ENCODE measurements around the gene MED12.

The MED12 gene

DNA sequence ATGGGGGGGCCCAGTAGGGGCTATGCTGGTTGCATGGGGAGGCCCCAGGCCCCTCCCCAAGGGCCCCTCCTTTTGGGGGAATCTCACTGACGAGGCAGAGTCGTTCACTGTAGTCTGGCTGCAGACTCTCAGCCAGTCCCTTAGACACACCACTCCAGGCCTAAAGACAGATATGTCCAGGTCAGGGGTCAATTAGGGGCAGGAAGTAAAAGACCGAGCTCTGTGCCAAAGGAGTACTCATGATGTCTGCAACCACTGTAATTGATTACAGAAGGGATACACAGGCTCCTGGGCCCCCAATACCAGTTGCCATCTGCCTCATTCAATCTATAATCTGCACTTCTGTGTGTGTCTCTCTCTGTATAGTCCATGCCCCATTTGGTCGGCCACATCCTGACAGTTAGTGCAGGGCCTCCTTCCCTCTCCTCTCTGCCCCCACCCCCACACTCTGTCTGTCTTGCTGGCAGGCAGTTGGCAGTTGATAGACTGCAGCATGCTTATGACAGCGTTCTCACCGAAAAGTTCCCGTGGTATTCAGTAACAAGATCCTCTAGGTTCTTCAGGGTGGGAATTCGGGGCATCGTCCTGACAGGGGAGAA is 10.5 kb upstream of the MED12 start:
- DNase-seq, result no peak

- no peak for DNase-seq
Observed at GRCh38 chrX:71109051-71109450, 9.3 kb upstream of the MED12 start.

DNA sequence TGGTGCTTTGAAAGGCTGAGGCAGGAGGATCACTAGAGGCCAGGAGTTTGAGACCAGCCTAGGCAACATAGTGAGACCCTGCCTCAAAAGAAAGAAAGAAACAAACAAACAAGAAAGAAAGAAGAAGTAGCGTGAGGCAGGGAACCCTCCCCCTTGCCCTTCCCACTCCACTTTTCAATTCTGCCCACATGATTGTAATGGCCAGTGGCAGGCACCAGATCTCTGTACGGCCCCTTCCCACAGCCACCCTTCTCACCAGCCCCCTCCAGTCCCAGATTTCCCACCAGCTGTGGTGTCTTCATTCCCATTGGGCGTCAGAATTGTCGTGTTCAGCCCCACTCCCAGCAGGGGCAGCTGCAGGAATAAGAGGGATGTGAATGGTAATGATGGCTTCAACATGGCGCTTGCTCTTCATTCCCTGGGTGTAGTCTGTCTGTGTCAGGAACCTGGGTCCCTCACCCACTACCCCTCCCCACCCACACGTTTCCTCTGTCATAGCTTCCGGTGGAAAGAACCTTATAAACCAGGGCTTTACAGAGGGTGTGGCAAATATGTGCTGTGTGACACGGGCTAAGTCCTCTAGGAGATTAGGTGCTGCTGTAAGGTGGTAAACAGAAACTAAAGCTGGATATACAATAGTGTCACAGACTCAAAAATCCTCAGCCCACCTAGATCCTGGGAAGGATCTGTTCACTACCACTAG is 7.1 kb upstream of the MED12 start, which contains the start of gene IL2RG:
Gene IL2RG, minus strand, starts transcription at position 437 of the 703 bp plus-strand sequence. Its CDS starts 38 bp downstream, at position 399.
- no peak for DNase-seq

DNA sequence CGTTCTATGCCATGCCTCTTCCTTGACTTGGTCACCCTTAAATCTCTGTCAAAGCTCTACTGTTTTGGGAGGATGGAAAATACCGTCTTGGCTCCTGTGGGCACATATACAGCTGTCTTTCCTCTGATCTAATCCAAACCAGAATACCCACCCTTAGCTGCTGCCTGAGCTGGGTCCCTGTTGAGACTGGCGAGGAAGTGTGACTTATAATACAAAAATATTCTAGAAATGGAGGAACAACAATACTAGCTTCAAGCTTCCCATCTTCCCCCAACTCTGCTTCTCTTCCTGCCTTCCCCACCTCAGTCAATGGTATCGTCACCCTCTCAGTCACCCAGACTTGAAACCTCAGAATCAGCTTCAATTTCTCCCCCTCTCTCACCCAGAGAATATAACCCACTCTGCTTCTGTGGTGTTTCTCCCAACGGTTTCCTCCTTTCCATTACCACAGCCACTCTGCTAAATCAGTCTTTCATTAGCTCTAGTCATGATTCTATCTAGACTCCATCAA is 6.4 kb upstream of the MED12 start:
- no peak for DNase-seq

DNA sequence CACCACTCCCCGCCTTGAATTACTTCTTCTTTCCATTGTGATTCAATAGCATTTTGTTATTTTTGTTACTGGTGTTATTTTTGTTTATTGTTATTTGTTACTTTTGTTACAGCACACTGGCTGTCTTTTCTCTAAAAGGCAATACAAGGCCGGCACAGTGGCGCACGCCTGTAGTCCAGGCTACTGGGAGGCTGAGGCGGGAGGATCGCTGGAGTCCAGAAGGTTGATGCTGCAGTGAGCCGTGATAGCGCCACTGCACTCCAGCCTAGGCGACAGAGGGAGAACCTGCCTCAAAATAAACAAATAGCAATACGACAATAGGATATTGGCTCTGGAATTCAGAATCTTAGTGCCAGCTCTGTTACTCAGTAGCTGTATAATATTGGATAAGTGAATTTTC is 1.0 kb upstream of the MED12 start:
- no peak for DNase-seq

GRCh38 chrX:71118985-71119535 is 664 bp downstream of the MED12 start:
- DNase-seq, result peak; percentile 13

DNA sequence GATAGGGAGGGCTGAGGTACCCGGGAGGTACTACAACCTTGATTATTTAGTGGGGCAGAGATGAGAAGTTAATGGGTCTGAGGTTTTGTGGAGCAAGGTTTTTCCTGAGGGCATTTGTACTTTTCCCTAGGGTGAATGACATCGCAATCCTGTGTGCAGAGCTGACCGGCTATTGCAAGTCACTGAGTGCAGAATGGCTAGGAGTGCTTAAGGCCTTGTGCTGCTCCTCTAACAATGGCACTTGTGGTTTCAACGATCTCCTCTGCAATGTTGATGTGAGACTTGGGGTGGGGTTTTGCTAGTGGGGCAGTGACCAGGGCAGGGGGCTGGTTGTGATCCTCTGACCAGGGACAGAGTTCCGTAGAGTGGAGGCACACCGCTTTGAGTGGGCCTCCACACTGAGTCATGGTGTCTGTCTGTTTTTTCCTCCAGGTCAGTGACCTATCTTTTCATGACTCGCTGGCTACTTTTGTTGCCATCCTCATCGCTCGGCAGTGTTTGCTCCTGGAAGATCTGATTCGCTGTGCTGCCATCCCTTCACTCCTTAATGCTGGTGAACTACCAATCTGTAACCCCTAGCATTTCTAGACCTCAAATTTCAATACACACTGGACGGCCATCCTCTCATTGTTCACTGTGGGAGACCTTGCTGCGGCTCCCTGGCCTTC is 9.9 kb downstream of the MED12 start:
- DNase-seq, result no peak

DNA sequence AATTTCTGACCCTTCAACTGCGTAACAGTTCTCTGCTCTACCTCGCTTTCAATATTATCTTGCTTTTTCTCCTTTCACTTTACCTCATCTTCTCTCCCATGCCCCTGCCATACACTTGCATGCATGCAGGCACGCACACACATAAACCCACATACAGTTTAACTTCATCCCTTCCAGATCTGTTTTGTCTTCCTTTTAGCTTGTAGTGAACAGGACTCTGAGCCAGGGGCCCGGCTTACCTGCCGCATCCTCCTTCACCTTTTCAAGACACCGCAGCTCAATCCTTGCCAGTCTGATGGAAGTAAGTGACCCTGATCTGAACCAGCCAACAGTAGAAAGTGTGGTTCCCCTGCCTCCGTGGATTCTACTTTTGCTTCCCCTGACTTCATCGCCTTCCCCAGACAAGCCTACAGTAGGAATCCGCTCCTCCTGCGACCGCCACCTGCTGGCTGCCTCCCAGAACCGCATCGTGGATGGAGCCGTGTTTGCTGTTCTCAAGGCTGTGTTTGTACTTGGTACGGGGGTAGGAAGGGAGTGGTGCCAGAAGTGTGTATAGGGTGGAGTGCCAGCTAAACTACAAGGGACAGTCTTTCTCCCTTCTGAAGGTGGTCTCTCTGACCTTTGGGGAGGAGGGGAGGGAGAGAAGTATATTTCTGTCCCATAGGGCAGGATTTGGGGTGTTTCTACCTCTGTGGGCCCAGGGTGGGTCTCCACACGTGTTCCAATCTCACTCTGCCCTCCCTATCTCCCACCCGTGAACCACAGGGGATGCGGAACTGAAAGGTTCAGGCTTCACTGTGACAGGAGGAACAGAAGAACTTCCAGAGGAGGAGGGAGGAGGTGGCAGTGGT is 10.7 kb downstream of the MED12 start:
- no peak for DNase-seq

- no peak for DNase-seq
Observed at GRCh38 chrX:71131510-71131909, 13.1 kb downstream of the MED12 start.

GRCh38 chrX:71140440-71140839 is 22.0 kb downstream of the MED12 start:
- DNase-seq, result no peak

- DNase-seq, result no peak
Observed at GRCh38 chrX:71143508-71143907, 25.1 kb downstream of the MED12 start.

- no peak for DNase-seq
Observed at GRCh38 chrX:71144651-71145050, 26.3 kb downstream of the MED12 start, which contains the start of gene NLGN3. NLGN3 (plus strand) TSS chrX:71144841; CDS start chrX:71147750, 2,909 bp downstream.

GRCh38 chrX:71147496-71148277 is 29.3 kb downstream of the MED12 start:
- no peak for DNase-seq

GRCh38 chrX:71148278-71148663 is 29.9 kb downstream of the MED12 start:
- DNase-seq, result no peak

DNA sequence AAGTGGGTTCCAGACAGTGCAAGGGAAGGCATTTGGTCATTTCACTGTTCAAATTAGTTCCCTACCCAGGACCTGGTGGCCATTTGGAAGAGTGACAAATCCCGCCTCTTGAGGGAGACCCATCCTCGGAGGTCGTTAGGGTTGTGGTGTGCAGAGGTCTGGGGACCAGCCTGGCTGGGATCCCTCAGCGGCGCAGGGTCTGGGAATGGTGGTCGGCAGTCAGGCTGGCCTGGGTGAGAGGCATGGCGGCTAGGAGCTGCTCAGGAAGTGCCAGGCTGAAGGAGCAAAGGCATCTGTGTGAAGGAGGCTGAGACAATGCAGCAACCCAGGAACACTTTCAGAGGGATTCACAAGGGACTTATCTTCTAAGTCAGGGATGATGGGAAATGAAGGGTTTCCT is 33.0 kb downstream of the MED12 start:
- no peak for DNase-seq

DNA sequence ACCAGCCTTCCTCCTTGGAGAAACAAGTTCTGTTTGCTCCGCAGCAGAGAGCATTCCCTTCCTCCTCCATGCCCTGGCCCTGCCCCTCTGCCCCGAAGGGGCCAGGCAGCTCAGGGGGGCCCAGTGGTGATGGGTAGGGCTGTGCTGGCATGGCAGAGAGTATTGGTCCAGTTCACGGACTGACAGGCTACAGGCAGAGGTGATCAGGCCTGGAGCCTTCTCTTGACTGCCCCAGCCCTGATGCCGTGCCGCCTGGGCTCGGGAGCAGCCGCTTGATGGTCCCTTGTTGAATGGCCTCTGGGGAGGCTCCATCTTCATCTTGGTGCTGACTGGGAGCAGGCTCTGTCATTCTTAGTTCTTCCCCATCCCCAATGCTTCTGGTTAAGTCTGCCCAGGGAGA is 35.8 kb downstream of the MED12 start:
- no peak for DNase-seq

DNA sequence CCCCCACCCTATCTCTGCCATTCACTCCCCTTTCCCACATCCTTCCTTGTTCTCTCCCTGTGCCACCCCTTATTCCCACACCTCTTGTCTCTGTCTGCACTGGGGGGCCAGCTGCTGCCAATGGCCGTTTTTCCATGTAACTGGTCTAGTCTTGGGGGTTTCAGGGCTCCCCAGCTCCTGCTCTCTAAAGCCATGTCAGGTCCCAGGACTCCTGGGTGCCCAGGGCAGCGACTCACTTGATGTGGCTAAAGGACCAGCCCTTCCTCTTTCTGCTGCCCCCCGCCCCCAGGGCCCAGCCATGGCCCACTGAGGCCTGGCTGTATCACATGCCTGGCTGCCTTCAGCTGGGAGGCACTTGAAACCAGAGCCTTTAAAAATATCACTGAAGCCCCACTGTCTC is 36.2 kb downstream of the MED12 start:
- no peak for DNase-seq

GRCh38 chrX:71158603-71159002 is 40.2 kb downstream of the MED12 start:
- DNase-seq, result no peak

DNA sequence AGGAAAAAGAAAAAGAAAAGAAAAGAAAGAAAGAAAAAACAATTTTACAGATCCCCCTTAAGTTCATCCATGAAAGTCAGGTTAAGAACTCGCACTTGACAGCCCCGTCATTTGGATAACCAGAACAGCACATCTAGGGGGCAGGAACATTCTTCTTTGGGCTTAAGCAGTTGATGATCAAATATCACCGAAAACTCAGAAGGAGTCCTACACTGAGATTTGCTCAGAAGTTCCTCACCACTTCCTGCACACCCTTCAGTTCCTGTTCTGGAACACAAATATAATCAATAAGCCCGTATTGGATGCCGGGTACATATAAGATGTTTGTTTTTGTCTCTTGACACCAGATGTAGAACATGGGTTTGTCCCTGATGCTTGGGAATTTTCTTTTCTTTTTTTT is 40.9 kb downstream of the MED12 start:
- no peak for DNase-seq

GRCh38 chrX:71160475-71160874 is 42.1 kb downstream of the MED12 start:
- DNase-seq, result no peak

- no peak for DNase-seq
Observed at GRCh38 chrX:71162981-71163380, 44.6 kb downstream of the MED12 start.

- DNase-seq, result no peak
Observed at GRCh38 chrX:71164071-71164470, 45.7 kb downstream of the MED12 start.

Measured in T1000 (cell line).